Neural progenitor cell (in vitro differentiated cells): ENCODE results near the gene LYPD5.

Source experiments
- CTCF ChIP-seq: fragments of 200-600 bp; sonication (generic); IDR thresholded peaks from 2 replicates; pipeline ENCODE4 v1.5.1; 2017; ENCODE audit warnings: antibody characterized with exemption, mild to moderate bottlenecking
- EZH2 ChIP-seq: fragments of 200-600 bp; sonication (generic); IDR thresholded peaks from 2 replicates; pipeline ENCODE4 v1.6.1; 2017; ENCODE audit warnings: antibody characterized with exemption, mild to moderate bottlenecking, moderate library complexity

GRCh38 chr19:43748685-43749084, 53.6 kb downstream of the LYPD5 start:
- TF ChIP-seq CTCF (no peak), EZH2 (no peak)
